Neural cell (in vitro differentiated cells): ENCODE results near the gene ADIPOQ. TPM values are rescaled to one million over a fixed set of nuclear protein-coding genes. Genes with fewer than 3 reads are reported as not detected.

ENCODE experiments used
- H2AFZ ChIP-seq: fragments of 200-600, 300-800 bp; sonication (generic), shearing (Covaris generic); 2 replicates; pipeline ENCODE4 v1.6.0; 2014; ENCODE audit warnings: low read depth, mild to moderate bottlenecking, antibody characterized with exemption, low read length, moderate library complexity
- H3F3A ChIP-seq: fragments of 200-600 bp; shearing (Covaris generic); 2 replicates; pipeline ENCODE4 v1.6.1; 2016; ENCODE audit warnings: mild to moderate bottlenecking, moderate library complexity, mixed read lengths, antibody characterized with exemption, low read length; ENCODE audit not compliant: insufficient read depth, poor library complexity, severe bottlenecking
- H3K27ac ChIP-seq: fragments of 200-600, 300-800 bp; sonication (generic), shearing (Covaris generic); 2 replicates; pipeline ENCODE4 v1.5.1; 2014; ENCODE audit warnings: mild to moderate bottlenecking, low read length, moderate library complexity
- H3K27me3 ChIP-seq: fragments of 300-800, 200-600 bp; sonication (generic), shearing (Covaris generic); 2 replicates; pipeline ENCODE4 v1.6.0; 2014; ENCODE audit warnings: mild to moderate bottlenecking, low read depth, low read length, moderate library complexity; ENCODE audit not compliant: insufficient read depth
- H3K36me3 ChIP-seq: fragments of 300-800, 200-600 bp; sonication (generic), shearing (Covaris generic); 2 replicates; pipeline ENCODE4 v1.5.1; 2014; ENCODE audit warnings: mild to moderate bottlenecking, antibody characterized with exemption, low read length, moderate library complexity; ENCODE audit not compliant: insufficient read depth
- H3K4me2 ChIP-seq: fragments of 300-800, 200-600 bp; sonication (generic), shearing (Covaris generic); 2 replicates; pipeline ENCODE4 v1.6.0; 2014; ENCODE audit warnings: mild to moderate bottlenecking, low read length
- H3K4me3 ChIP-seq: fragments of 300-800, 200-600 bp; sonication (generic), shearing (Covaris generic); 2 replicates; pipeline ENCODE4 v1.5.1; 2014; ENCODE audit warnings: mild to moderate bottlenecking, low read length, moderate library complexity
- H3K79me2 ChIP-seq: fragments of 200-600 bp; shearing (Covaris generic); replicated peaks from 2 replicates; pipeline ENCODE4 v1.6.0; 2014; ENCODE audit warnings: mild to moderate bottlenecking, low read length, moderate library complexity; ENCODE audit not compliant: insufficient read depth
- H3K9ac ChIP-seq: fragments of 300-800, 200-600 bp; sonication (generic), shearing (Covaris generic); 2 replicates; pipeline ENCODE4 v1.6.1; 2016; ENCODE audit warnings: mild to moderate bottlenecking, low read length, mixed read lengths
- H3K9me2 ChIP-seq: fragments of 200-600 bp; shearing (Covaris generic); 2 replicates; pipeline ENCODE4 v1.6.1; 2016; ENCODE audit warnings: mild to moderate bottlenecking, low read length, mixed read lengths; ENCODE audit not compliant: insufficient read depth
- H3K9me3 ChIP-seq: fragments of 200-600, 300-800 bp; sonication (generic), shearing (Covaris generic); 2 replicates; pipeline ENCODE4 v1.6.1; 2016; ENCODE audit warnings: mild to moderate bottlenecking, mixed run types, low read length, moderate library complexity, mixed read lengths
- H4K20me1 ChIP-seq: fragments of 200-600 bp; shearing (Covaris generic); 2 replicates; pipeline ENCODE4 v1.6.1; 2016; ENCODE audit warnings: mild to moderate bottlenecking, mixed run types; ENCODE audit not compliant: insufficient read depth
- CTCF ChIP-seq: fragments of 450-650 bp; IDR thresholded peaks from 2 replicates; pipeline ENCODE4 v1.5.1; 2014; ENCODE audit warnings: antibody characterized with exemption, mild to moderate bottlenecking, moderate library complexity; ENCODE audit not compliant: poor library complexity, severe bottlenecking
- EP300 ChIP-seq: fragments of 450-650 bp; conservative IDR thresholded peaks from 2 replicates; pipeline ENCODE4 v1.6.1; 2014; ENCODE audit warnings: antibody characterized with exemption, mild to moderate bottlenecking, moderate library complexity; ENCODE audit not compliant: poor library complexity, severe bottlenecking
- EZH2 ChIP-seq: fragments of 200-600, 300-800 bp; shearing (Covaris generic), sonication (generic); IDR thresholded peaks from 2 replicates; pipeline ENCODE4 v1.6.1; 2014; ENCODE audit warnings: antibody characterized with exemption, low read length, borderline replicate concordance, mild to moderate bottlenecking; ENCODE audit not compliant: insufficient read depth, poor library complexity, severe bottlenecking
- MXI1 ChIP-seq: fragments of 450-650 bp; conservative IDR thresholded peaks from 2 replicates; pipeline ENCODE4 v1.6.1; 2014; ENCODE audit warnings: antibody characterized with exemption, mild to moderate bottlenecking; ENCODE audit not compliant: poor library complexity, severe bottlenecking
- POLR2AphosphoS5 ChIP-seq: IDR thresholded peaks from 2 replicates; pipeline ENCODE4 v1.6.1; 2012
- RAD21 ChIP-seq: fragments of 450-650 bp; conservative IDR thresholded peaks from 2 replicates; pipeline ENCODE4 v1.6.1; 2014; ENCODE audit warnings: antibody characterized with exemption, mild to moderate bottlenecking, moderate library complexity
- REST ChIP-seq: IDR thresholded peaks from 2 replicates; pipeline ENCODE4 v1.6.1; 2012; ENCODE audit warnings: borderline replicate concordance
- SMC3 ChIP-seq: fragments of 450-650 bp; conservative IDR thresholded peaks from 2 replicates; pipeline ENCODE4 v1.6.1; 2014; ENCODE audit warnings: antibody characterized with exemption, mild to moderate bottlenecking, moderate library complexity; ENCODE audit not compliant: poor library complexity
- TAF1 ChIP-seq: IDR thresholded peaks from 2 replicates; pipeline ENCODE4 v1.6.1; 2012; ENCODE audit warnings: low read depth
- polyA plus RNA-seq: library from polyadenylated mRNA; depleted of rRNA; stranded (reverse); fragments of >200 nt; gene quantifications from 2 replicates; pipeline ENCODE4 v1.2.3, GENCODE V29; 2014

ADIPOQ gene
- polyA plus RNA-seq, 1 donor from 2014 or later = not detected

- Histone ChIP-seq H3K4me3 (no peak overlapping the region), H3F3A (no peaks in the 10 kb centered on the region), H3K9ac (no peak overlapping the region), H3K27ac (no peak overlapping the region), H2AFZ (no peak overlapping the region), H4K20me1 (no peaks in the 10 kb centered on the region), H3K79me2 (no peaks in the 10 kb centered on the region), H3K36me3 (no peaks in the 10 kb centered on the region), H3K4me2 (no peak overlapping the region), H3K9me3 (no peaks in the 10 kb centered on the region), H3K27me3 (peaks cover 58% of the 10 kb centered on the region), H3K9me2 (no peaks in the 10 kb centered on the region)
- TF ChIP-seq EZH2 = no peak
- no peak for TF ChIP-seq TAF1
- TF ChIP-seq REST = no peak
Observed at GRCh38 chr3:186828340-186828739, 14.2 kb upstream of the ADIPOQ start.

GRCh38 chr3:186831798-186832197, 10.7 kb upstream of the ADIPOQ start:
- Histone ChIP-seq H3K9me2 (no peaks in the 10 kb centered on the region), H2AFZ (no peak overlapping the region), H3K9ac (no peak overlapping the region), H3K79me2 (no peaks in the 10 kb centered on the region), H3K27ac (no peak overlapping the region), H3K4me2 (no peak overlapping the region), H3F3A (no peaks in the 10 kb centered on the region), H3K9me3 (no peaks in the 10 kb centered on the region), H4K20me1 (no peaks in the 10 kb centered on the region), H3K4me3 (no peak overlapping the region), H3K36me3 (no peaks in the 10 kb centered on the region), H3K27me3 (peaks cover 38% of the 10 kb centered on the region)
- TF ChIP-seq EP300 (no peak), RAD21 (no peak), POLR2AphosphoS5 (no peak), SMC3 (no peak), EZH2 (no peak), TAF1 (no peak), MXI1 (no peak), REST (no peak), CTCF (no peak)
